ENCODE data around the gene MMP21. TPM values are rescaled to one million over a fixed set of nuclear protein-coding genes. Genes with fewer than 3 reads are reported as not detected.
A peak's percentile ranks its signal among the peaks of the same experiment; 100 is the strongest.

MMP21 gene
- total RNA-seq: under 1 TPM; 0.34 to 0.38 TPM
- long read RNA-seq: 0 reads

GRCh38 chr10:125775491-125776106 lies at the start of gene MMP21:
TSS of gene MMP21 (minus strand) at chr10:125775821. CDS start at chr10:125775821, 0 bp downstream.
- ATAC-seq: no peak
- intact Hi-C loops (cut with DNase I): no loop called here
- no peak for DNase-seq

DNA sequence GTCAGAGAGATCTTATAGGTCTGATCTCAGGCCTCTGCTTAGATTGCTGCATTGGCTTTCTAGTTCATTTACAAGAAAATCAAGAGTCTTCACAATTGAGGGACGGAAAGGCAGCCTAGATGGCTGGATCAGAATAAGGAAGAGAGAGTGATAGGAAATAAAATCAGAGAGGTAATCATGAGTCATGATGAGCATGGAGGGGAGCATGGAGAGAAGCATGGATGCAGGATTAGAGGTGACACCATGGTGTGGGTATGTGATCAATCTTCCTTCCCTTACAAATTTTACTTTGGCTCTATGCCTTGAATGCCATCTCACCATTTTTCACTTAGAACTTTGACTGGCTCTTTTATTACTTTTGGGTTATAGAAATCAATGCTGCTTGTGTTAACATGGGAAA lies 49.1 kb upstream of the MMP21 start:
- ATAC-seq (no peak), DNase-seq (no peak)
- intact Hi-C loops (cut with DNase I): no loop called here

- intact Hi-C loops (cut with DNase I): no loop called here
- DNase-seq (no peak), ATAC-seq (no peak)
Measured at GRCh38 chr10:125823663-125824251, 48.1 kb upstream of the MMP21 start.

GRCh38 chr10:125822878-125823662 lies 47.4 kb upstream of the MMP21 start, which contains the start of the genes BCCIP and UROS:
TSS of gene BCCIP (plus strand) at chr10:125823546. CDS start at chr10:125823558, 12 bp downstream.
TSS of gene UROS (minus strand) at chr10:125823258. CDS start at chr10:125816499, 6,759 bp downstream.
- intact Hi-C loops (cut with DNase I): no loop called here
- peak; percentile 95 for ATAC-seq

GRCh38 chr10:125820701-125821100 lies 45.1 kb upstream of the MMP21 start:
- intact Hi-C loops (cut with DNase I): no loop called here
- no peak for DNase-seq
- ATAC-seq: no peak

More at GRCh38 chr10:125822878-125823662, 47.4 kb upstream of the MMP21 start, which contains the start of the genes BCCIP and UROS:
- peak; percentile 95 for DNase-seq

DNA sequence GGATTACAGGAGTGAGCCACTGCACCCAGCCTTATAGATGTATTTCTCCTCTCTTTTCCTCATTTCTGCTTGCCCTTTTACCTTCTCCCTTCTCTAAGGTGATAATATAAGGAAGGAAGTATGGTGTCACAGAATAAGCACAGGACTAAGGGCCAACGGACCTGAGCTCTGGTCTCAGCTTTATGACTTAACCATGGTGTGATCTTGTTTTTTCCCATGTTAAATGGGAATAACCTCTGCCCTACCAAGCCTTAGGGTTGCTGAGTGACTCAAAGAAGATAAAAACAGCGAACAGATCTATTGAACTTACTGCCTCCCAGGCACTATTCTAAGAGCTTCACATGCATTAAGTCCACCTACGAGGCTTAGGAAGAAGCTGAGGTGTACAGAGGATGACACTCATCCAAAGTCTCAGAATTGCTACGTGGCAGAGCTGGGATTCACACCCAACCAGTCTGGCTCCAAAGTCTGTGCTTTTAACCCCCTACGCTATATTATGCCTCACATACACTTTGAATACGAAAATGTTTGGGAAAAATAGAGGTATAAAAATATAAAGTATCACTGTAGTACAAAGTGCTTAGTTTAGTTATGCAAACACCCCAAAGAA lies 41.8 kb upstream of the MMP21 start:
- ATAC-seq: no peak
- DNase-seq: no peak
- intact Hi-C loops (cut with DNase I): no loop called here

GRCh38 chr10:125816548-125816947 lies 40.9 kb upstream of the MMP21 start:
- DNase-seq: no peak
- intact Hi-C loops (cut with DNase I): no loop called here
- ATAC-seq: no peak

GRCh38 chr10:125815764-125816163 lies 40.1 kb upstream of the MMP21 start:
- DNase-seq (no peak), ATAC-seq (no peak)
- intact Hi-C loops (cut with DNase I): no loop called here

DNA sequence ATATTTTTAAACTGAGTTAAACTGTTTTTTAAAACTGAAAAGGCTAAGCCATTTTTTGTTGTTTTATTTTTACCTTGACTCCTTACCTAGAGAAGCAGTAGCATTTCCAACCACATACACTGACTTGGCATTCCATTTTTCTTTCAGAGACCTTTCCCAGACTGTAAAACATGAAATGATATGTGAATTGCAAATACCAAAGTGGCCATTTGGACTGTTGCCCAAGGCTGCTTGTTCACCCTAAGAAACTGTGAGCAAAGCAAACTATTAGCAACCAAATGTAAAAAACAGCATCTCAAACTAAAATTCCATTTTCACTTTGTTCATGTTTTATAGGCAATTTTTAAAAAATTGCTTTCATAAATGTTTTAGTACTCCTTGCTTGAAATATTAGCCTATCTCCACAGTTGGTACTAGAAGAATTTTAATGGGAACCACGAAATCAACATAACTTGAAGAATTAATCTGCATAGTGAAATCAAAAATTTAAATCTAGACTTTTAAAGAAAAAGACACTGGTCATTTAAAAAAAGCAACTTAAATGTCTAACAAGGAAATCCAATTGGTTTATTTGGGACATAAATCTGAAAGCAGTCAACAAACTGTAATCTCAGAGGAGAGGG lies 36.6 kb upstream of the MMP21 start:
- intact Hi-C loops (cut with DNase I): no loop called here
- ATAC-seq: no peak
- no peak for DNase-seq

DNA sequence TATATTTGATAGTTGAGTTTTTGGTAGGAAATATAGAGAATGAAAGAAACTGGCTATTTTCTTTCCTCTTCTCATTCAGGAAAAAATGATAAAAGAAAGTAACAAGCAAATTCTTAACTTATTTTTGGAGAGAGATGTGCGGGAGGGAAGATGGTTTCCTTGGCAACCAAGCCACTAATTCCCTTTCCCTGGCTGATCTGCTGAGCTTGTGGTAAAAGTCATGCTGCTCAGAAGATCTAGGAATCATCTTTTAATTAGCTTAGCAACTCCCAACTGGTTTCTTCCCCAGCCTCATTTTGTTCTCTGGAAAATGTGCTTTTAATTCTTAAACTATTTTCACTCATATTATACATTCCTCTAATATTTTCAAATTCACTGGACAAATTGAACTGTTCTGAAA lies 35.6 kb upstream of the MMP21 start:
- DNase-seq (no peak), ATAC-seq (no peak)
- intact Hi-C loops (cut with DNase I): no loop called here

DNA sequence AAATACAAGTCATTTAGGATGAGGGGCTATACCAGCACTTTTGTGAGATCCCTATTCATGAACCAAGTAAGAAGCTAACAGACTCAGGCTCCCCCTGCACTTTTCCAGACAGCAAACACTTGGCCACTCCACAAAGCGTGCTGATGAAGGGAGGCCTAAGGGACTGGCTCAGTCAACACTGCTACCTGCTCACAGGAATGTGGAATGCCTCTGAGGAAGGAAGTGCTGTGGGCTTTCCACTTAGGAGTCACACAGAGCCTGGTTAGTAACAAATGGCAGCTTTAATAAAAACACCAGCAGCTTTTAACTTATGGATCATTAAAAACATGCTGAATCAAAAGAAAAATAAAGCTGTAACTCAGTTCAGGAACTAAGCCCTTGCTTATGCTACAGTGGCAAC lies 32.4 kb upstream of the MMP21 start:
- ATAC-seq (no peak), DNase-seq (no peak)
- intact Hi-C loops (cut with DNase I): no loop called here

- DNase-seq: no peak
- intact Hi-C loops (cut with DNase I): no loop called here
- ATAC-seq: no peak
Measured at GRCh38 chr10:125802739-125803138, 27.1 kb upstream of the MMP21 start.

- DNase-seq (no peak), ATAC-seq (no peak)
- intact Hi-C loops (cut with DNase I): no loop called here
Measured at GRCh38 chr10:125802131-125802530, 26.5 kb upstream of the MMP21 start.

- intact Hi-C loops (cut with DNase I): no loop called here
- no peak for DNase-seq
- ATAC-seq: no peak
Measured at GRCh38 chr10:125801574-125801973, 26.0 kb upstream of the MMP21 start.

- intact Hi-C loops (cut with DNase I): no loop called here
- ATAC-seq (no peak), DNase-seq (no peak)
Measured at GRCh38 chr10:125799451-125800182, 24.0 kb upstream of the MMP21 start.

GRCh38 chr10:125797994-125798662 lies 22.5 kb upstream of the MMP21 start:
- DNase-seq: no peak
- no peak for ATAC-seq
- intact Hi-C loops (cut with DNase I): no loop called here

DNA sequence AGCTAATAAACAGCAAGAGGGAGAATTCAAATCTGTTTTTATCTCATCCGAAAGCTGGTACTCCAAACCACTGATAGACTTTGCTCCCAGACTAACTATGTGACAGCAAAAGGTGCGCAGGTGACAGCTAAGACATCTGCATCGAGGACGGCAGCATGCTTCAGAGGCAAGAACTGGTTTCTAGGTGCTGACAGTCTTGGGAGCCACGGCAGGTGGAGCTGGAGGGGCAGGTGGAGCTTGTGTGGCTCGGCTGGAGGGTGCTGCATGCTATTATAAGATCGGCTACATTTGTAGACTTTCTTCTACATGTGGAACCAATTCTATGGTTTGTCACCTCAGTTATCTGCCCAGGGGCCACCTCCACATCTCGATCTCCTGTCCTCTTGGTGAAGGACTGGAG lies 21.8 kb upstream of the MMP21 start:
- no peak for ATAC-seq
- DNase-seq: no peak
- intact Hi-C loops (cut with DNase I): no loop called here

DNA sequence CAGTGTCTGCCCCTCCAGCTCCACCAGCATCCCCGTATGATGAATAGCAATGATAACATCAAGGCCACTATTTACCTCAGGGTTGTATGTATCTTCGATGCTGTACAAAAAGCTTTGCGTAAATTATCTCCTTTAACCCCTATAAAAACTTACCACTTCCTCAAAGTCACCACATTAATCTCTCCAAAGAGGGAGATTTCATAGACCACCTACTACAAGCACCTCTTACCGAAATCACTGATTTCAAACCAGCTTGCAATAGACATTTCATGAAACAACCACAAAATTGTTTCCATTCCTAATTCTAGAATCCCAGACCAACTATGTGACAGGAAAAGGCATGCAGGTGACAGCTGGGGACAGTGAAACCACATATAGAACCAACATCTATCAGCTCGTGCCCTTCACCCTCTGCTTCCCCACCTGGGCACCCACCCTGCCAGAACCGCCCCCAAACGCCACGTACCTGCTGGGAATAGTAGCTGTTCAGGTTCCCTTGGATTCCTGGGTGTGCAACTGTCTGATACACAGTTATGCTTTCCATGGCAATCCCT lies 20.1 kb upstream of the MMP21 start:
- no peak for DNase-seq
- intact Hi-C loops (cut with DNase I): no loop called here
- ATAC-seq: no peak

All from left cardiac atrium (tissue), 4 donors.